GM18870 (cell line): ENCODE measurements around the gene NELFA.
"Not testable (repeated sequence)": the region's sequence is repeated elsewhere in the genome, so short reads cannot be mapped to it uniquely, and the experiment has no call there.

ENCODE experiments used
- ATAC-seq: cut with Tn5 transposase; IDR thresholded peaks from one replicate; pipeline ENCODE4 v1.9.1; 2021; ENCODE audit warnings: moderate library complexity; ENCODE audit not compliant: unreplicated experiment

The NELFA gene

DNA sequence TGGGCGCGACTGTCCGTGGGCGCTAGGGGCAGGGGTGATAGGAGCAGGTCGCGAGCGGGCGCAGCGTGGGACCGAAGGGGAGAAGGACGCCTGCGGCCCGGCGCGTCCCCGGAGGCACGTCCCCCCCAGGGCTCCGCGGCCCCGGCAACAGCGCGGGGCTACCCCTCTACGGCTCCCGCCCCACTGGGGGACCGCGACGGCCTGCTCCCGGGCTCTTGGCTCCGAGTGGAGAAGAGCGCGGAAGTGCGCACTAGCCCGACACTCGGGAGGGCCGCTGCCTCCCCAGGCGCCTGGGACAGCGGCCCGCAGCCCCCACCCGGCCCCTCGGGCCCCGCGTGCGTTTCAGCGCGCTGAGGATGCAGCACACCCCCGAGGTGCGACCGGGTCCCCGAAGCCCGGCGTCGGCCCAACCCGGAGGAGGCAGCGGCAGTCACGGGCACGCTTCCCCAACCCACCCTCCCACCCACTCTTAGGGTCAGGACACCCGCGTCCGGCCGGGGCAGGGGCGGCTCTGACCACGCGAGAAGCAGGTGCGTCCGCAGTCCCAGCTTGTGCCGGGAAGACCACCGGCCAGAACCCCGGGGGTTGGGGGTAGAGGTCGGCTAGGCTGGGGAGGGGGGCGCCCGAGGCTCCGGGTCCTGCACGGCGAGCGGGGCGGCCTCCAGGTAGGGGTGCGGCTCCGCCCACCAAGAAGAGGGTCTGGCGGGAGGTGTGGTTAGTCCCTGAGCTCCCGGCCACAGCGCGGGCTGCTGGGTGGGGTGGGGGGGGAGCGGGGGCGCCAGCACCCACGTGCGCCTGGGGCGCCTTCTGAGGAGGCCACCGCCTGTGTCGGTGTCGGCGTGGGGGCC, 31.8 kb upstream of the NELFA start:
- no peak for ATAC-seq

DNA sequence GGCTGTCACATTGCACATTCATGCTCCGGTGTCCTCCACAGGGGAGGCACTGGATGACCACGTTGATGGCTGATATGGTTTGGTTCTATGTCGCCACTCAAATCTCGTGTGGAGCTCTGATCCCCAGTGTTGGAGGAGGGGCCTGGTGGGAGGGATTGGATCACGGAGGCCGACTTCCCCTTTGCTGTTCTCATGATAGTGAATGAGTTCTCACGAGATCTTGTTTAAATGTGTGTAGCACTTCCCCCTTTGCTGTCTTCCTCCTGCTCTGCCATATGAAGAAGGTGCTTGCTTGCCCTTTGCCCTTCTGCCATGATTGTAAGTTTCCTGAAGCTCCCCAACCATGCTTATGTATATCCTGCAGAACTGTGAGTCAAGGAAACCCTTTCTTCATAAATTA, 28.1 kb upstream of the NELFA start:
- no peak for ATAC-seq

DNA sequence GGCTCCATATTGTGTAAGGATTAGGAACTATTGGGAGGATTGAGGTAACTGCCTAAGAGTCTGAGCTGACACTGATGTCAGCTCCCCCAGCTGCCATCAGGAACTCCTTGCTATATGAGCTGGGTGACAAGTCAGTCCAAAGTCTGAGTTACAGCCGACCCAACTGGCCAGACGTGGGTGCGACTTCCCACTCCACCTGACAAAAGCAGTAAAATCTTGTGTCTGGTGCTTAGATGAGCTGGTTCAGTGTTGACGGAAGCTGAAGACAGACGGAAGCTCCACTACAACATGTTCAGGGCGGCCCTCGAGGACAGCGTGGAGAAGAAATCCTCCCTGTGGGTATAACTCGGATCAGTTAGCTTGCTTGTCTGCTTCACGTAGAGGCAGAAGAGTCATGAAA, 27.6 kb upstream of the NELFA start:
- no peak for ATAC-seq

DNA sequence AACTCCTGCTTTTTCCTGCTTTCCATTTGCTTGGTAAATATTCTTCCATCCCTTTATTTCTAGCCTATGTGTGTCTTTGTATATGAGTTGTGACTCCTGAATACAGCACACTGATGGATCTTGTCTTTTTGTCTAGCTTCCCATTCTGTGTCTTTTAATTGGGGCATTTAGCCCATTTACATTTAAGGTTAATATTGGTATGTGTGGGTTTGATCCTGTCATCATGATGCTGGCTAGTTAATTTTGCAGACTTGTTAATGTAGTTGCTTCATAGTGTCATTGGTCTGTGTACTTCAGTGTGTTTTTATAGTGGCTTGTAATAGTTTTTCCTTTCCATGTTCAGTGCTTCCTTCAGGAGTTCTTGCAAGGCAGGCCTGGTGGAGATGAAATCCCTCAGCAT, 22.4 kb upstream of the NELFA start:
- ATAC-seq: not testable (repeated sequence)

DNA sequence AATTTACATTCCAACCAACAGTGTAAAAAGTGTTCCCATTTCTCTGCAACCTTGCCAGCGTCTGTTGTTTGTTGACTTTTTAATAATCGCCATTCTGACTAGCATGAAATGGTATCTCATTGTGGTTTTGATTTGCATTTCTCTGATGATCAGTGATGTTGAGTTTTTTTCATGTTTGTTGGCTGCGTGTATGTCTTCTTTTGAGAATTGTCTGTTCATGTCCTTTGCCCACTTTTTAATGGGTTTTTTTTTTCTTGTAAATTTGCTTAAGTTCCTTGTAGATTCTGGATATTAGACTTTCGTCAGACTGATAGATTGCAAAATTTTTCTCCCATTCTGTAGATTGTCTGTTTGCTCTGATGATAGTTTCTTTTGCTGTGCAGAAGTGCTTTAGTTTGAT, 18.3 kb upstream of the NELFA start:
- ATAC-seq: not testable (repeated sequence)

DNA sequence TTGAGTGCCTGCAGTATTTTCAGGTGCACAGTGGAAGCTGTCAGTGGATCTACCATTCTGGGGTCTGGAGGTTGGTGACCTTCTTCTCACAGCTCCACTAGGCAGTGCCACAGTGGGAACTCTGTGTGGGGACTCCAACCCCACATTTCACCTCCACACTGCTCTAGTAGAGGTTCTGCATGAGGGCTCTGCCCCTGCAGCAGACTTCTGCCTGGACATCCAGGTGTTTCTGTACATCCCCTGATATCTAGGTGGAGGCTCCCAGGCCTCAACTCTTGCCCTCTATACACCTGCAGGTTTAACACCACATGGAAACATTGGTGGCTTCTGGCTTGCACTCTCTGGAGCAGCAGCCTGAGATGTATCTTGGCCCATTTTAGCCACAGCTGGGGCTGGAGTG, 17.0 kb upstream of the NELFA start:
- ATAC-seq: no peak

DNA sequence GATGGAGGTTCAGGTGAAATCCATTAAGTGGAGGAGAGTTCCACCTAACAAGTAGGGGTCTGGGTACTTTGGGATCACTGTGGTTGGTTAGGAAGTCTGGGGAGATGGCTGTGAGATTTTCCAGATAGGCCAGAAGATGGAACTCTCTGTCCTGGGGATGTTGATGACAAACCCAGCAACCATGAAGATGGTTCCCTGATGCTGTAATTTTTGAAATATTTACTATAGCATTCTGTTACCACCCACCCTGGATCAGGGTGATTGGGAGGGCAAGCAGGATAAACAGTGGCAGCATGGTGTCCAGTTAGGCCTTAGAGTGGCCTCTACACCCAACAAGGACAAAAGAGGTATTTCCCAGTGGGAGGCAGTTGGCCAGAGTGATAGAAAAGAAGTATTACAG, 15.9 kb upstream of the NELFA start:
- no peak for ATAC-seq

DNA sequence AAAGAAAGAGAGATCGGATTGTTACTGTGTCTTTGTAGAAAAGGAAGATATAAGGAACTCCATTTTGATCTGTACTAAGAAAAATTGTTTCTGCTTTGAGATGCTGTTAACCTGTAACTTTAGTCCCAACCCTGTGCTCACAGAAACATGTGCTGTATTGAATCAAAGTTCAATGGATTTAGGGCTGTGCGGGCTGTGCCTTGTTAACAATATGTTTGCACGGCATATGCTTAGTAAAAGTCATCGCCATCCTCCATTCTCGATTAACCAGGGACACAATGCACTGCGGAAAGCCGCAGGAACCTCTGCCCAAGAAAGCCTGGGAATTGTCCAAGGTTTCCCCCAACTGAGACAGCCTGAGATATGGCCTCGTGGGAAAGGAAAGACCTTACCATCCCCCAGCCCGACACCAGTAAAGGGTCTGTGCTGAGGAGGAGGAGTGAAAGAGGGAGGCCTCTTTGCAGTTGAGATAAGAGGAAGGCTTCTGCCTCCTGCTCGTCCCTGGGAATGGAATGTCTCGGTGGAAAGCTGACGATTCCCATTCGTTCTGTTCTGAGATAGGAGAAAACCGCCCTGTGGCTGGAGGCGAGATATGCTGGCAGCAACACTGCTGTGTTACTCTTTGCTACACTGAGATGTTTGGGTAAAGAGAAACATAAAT, 12.7 kb upstream of the NELFA start:
- not testable (repeated sequence) for ATAC-seq

DNA sequence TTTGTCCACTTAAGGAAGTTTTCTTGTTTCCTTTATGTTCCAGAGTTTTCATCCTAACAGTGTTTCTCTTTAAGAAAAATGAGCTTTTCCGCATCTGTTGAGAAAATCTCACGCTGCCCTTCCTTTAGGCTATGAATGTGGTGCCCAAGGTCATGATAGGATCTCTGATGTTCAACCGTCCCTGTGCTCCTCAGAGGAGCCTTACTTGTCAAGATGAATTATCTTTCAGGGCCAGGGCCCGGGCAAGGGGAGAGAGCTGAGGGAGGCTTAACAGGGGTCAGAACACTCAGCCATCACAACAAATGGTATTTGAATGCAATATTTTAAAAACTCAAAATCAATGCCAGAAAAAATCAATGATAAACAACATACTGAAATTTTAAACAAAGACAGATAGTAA, 6.2 kb upstream of the NELFA start:
- no peak for ATAC-seq

DNA sequence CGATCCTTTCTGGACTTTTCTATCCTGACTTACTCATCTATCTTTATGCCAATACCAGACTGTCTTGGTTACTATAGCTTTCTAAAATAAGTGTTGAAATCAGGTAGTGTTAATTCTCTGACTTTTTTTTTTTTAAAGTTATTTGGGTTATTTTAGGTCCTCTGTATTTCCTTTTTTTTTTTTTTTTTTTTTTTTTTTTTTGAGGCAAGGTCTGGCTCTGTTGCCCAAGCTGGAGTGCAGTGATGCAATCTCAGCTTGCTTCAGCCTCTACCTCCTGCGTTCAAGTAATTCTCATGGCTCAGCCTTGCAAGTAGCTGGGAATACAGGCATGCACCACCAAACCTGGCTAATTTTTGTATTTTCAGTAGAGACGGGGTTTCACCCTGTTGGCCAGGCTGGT, 2.8 kb upstream of the NELFA start:
- ATAC-seq: no peak

DNA sequence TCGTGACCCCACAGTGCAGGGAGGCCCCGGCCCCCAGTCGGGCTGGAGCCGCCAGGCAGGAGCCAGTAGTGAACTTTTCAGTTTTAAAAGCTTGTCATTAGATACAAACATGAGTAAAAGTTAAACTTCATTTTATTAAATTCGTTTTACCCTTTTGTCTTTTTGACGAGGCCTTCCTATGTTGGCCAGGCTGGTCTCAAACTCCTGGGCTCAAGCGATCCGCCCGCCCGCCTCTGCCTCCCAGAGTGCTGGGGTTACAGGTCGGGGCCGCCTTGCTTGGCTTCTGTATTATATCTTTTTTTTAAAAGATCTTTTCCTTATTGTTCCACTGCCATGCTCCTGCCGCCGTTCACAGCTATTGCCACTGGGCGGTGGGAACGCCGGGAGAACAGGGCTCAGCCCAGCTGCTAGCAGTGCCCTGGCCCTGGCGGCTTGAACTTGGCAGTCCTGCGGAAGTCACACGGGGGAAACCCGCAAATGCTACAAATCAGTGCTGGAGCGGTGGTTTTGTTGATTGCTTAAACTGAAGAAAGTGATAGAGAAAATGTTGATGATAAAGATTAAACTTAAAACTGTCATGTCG, 968 bp upstream of the NELFA start:
- ATAC-seq: peak; percentile 15

DNA sequence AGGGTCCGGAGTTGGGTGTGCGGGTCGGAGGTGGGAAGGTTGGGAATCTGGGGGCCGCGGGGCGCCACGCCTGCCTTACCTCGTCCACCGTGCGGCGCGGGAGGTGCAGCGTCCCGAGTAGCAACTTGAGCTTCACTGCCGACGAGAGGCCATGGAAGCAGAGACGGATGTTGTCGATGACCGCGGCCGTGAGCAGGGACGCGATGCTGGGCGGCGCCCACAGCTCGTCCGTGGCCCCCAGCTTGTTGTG, 178 bp downstream of the NELFA start:
- ATAC-seq: no peak

DNA sequence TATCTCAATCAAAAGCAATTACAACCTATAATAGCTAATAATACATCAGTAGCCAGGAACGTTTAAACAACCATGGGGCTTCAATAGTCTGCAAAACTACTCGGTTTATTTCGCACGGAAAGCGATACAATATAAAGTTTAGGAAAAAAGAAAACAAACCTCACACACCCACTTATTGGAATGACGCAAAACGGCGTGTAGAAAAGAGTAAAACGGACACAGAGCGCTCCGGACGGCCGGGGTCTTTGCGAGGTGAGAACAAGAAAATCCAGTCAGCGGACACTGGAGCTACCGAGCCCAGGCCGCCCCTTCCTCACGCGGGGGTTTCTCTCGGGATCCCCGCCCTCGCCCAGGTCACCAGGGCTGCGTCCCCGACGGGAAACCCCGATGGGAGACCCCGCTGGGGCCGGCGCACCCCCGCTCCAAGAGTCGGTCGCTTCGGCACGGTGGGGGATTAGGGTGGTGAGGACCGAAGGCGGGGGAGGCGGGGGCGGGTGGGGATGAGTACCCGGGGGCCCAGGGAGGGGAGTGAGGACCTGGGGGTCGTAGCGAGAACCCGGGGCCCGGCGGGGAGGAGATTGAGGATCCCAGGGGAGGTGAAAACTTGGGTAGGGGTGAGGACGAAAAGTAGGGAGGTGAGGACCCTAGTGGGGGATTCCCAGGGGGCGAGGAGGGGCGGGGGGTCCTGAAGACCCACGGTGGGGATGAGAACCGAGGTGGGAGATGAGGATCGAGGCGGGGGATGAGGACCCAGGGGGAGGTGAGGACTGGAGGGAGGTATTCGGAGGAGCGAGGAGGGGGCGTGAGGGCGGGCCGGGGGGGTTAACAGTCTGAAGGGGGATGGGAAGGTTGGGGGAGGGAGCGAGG, 737 bp downstream of the NELFA start:
- ATAC-seq: no peak

DNA sequence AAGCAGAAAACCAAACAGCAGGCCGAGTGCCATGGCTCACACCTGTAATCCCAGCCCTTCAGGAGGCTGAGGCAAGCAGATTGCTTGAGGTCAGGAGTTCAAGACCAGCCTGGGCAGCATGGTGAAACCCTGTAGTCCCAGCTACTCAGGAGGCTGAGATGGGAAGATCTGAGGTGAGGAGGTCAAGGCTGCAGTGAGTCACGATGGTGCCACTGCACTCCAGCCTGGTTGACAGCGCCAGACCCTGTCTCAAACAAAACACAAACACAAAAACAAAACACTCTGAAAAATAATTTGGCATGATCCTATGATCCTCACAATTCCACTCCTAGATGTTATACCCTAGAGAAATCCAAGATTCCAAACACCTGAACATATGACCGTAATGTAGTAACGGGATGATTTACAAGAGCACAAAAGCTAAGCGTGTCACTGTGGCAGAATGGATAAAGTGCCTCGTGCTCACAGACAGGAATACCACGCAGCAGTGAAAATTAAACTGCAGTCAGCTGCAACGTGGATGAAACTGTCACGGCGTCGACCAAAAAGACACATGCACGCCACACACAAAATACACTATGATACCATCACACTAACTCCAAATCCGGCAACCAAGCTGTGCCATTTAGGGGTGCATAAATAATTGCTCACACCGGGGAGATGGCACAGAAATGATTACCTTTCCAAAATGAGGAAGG, 1.7 kb downstream of the NELFA start:
- ATAC-seq: no peak

DNA sequence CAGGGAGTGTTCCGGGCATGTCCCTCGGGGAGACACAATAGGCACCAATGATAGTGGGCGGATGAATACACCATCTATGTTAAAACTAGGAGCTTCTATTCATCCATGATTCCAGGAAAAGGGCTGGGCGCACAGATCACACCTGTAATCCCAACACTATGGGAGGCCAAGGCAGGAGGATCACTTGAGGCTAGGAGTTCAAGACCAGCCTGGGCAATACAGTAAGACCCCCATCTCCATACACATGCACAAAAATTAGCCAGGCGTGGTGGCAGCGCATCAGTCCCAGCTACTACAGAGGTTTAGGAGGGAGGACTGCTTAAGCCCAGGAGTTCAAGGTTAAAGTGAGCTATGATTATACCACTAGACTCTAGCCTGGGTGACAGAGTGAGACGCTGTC, 2.4 kb downstream of the NELFA start:
- no peak for ATAC-seq

DNA sequence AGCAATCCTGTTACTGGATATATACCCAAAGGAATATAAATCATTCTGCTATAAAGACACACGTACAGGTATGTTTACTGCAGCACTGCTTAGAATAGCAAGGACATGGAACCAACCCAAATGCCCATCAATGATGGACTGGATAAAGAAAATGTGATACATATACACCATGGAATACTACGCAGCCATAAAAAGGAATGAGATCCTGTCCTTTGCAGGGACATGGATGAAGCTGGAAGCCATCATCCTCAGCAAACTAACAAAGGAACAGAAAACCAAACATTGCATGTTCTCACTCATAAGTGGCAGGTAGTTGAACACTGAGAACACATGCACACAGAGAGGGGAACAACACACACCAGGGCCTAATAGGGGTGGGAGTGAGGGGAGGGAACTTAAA, 5.4 kb downstream of the NELFA start:
- not testable (repeated sequence) for ATAC-seq

DNA sequence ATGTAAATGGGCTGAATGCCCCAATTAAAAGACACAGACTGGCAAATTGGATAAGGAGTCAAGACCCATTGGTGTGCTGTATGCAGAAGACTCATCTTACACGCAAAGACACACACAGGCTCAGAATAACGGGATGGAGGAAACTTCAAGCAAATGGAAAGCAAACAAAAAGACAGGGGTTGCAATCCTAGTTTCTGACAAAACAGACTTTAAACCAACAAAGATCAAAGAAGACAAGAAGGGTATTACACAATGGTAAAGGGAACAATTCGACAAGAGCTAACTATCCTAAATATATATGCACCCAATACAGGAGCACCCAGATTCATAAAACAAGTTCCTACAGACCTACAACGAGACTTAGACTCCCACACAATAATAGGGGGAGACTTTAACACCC, 9.5 kb downstream of the NELFA start:
- ATAC-seq: not testable (repeated sequence)

DNA sequence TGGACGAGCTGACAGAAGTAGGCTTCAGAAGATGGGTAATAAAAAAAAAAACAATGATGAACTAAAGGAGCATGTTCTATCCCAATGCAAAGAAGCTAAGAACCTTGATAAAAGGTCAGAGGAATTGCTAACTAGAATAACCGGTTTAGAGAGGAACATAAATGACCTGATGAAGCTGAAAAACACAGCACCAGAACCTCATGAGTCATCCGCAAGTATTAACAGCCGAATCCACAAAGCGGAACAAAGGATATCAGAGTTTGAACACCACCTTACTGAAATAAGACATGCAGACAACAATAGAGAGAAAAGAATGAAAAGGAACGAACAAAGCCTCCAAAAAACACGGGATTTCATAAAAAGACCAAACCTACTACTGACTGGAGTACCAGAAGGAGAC, 10.5 kb downstream of the NELFA start:
- ATAC-seq: no peak

DNA sequence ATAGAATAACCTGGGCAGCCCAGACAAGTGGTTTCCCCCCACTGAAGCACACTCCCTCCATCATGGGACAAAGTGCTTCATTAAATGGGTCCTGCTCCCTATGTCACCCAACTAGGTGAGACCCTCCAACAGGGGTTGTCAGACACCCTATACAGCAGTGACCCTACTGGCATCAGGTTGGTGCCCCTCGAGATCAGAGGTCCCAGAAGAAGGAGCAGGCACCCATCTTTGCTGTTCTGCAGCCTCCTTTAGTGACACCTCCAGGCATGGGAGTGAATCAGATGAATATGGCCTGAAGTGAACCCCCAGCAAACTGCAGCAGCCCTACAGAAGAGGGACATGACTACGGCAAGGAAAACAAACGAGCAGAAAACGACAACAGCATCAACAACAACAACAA, 11.1 kb downstream of the NELFA start:
- ATAC-seq: no peak

DNA sequence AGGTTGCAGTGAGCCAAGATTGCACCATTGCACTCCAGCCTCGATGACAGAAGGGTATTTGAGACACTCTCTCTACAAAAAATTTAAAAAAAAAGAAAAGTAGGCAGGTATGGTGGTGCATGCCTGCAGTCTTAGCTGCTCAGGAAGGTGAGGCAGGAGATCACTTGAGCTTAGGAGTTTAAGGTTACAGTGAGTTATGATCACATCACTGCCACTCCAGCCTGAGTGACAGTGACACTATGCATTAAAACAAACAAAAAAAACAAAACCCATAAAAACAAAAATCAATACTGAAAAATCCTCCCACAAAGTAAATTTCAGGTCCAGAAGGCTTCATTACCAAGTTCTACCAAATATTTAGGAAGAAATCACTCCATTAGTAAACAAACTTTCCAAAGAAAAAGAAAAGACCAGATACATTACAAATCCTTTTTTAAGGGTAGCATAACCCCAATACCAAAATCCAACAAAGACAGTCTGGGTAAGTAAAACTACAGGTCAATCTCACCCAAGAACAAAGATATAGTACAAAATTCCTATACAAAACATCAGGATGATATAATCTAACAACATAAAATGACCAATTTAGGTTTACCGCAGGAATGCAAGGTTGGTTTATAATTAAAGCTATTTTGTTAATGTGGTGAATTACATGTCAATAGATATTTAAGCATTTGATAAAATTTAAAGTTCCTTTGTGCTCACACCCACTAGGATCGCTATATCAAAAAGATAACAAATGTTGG, 11.7 kb downstream of the NELFA start:
- ATAC-seq: no peak
